SK-N-SH treated with all-trans-retinoic acid at 6 μM for 48 hours (cell line): ENCODE measurements around the gene INPP4B.

Source experiments
- ATAC-seq: fragments of 200-7000 bp; cut with Tn5 transposase; 3 replicates; pipeline ENCODE4 v1.9.1; 2020; ENCODE audit warnings: mild to moderate bottlenecking, moderate library complexity
- ARNTL ChIP-seq: fragments of 450-650 bp; formaldehyde crosslinking; IDR thresholded peaks from 2 replicates; pipeline ENCODE4 v1.5.0; 2020; ENCODE audit warnings: low read depth, mild to moderate bottlenecking, moderate library complexity, borderline replicate concordance
- BACH2 ChIP-seq: fragments of 250-450 bp; sonication (Bioruptor Pico); IDR thresholded peaks from 2 replicates; pipeline ENCODE4 v1.9.0; 2021; ENCODE audit warnings: mild to moderate bottlenecking, borderline replicate concordance
- CREB5 ChIP-seq: fragments of 250-450 bp; sonication (Bioruptor Pico); IDR thresholded peaks from 2 replicates; pipeline ENCODE4 v1.5.1; 2020; ENCODE audit warnings: low read depth, mild to moderate bottlenecking, moderate library complexity
- CSDC2 ChIP-seq: fragments of 250-450 bp; sonication (Bioruptor Pico); IDR thresholded peaks from 2 replicates; pipeline ENCODE4 v1.5.0; 2020; ENCODE audit warnings: mild to moderate bottlenecking, moderate library complexity
- CSRNP3 ChIP-seq: fragments of 250-450 bp; sonication (Bioruptor Pico); IDR thresholded peaks from 2 replicates; pipeline ENCODE4 v1.5.1; 2021; ENCODE audit warnings: mild to moderate bottlenecking, moderate library complexity
- ESRRG ChIP-seq: fragments of 250-450 bp; sonication (Bioruptor Pico); IDR thresholded peaks from 2 replicates; pipeline ENCODE4 v1.6.1; 2021; ENCODE audit warnings: mild to moderate bottlenecking
- GLIS3 ChIP-seq: fragments of 250-450 bp; sonication (Bioruptor Pico); IDR thresholded peaks from 2 replicates; pipeline ENCODE4 v1.5.0; 2020; ENCODE audit warnings: mild to moderate bottlenecking, moderate library complexity
- ISL1 ChIP-seq: fragments of 250-450 bp; sonication (Bioruptor Pico); IDR thresholded peaks from 2 replicates; pipeline ENCODE4 v2.1.2; 2022; ENCODE audit warnings: mild to moderate bottlenecking, moderate library complexity
- OSR1 ChIP-seq: fragments of 250-450 bp; sonication (Bioruptor Pico); IDR thresholded peaks from 2 replicates; pipeline ENCODE4 v1.8.0; 2022; ENCODE audit warnings: moderate library complexity, mild to moderate bottlenecking, inconsistent platforms
- PPARA ChIP-seq: fragments of 250-450 bp; sonication (Bioruptor Pico); IDR thresholded peaks from 2 replicates; pipeline ENCODE4 v1.5.0; 2020; ENCODE audit warnings: mild to moderate bottlenecking, borderline replicate concordance
- RARB ChIP-seq: fragments of 250-450 bp; sonication (Bioruptor Pico); IDR thresholded peaks from 2 replicates; pipeline ENCODE4 v1.8.0; 2021; ENCODE audit warnings: mild to moderate bottlenecking, moderate library complexity
- SNAI2 ChIP-seq: fragments of 250-450 bp; sonication (Bioruptor Pico); IDR thresholded peaks from 2 replicates; pipeline ENCODE4 v1.5.0; 2020; ENCODE audit warnings: mild to moderate bottlenecking, moderate library complexity
- TOX ChIP-seq: fragments of 250-450 bp; sonication (Bioruptor Pico); IDR thresholded peaks from 2 replicates; pipeline ENCODE4 v1.8.0; 2021; ENCODE audit warnings: mild to moderate bottlenecking, moderate library complexity, borderline replicate concordance
- TSHZ2 ChIP-seq: fragments of 250-450 bp; sonication (Bioruptor Pico); IDR thresholded peaks from 2 replicates; pipeline ENCODE4 v1.5.0; 2020; ENCODE audit warnings: mild to moderate bottlenecking, moderate library complexity
- ZC3H10 ChIP-seq: fragments of 250-450 bp; sonication (Bioruptor Pico); IDR thresholded peaks from 2 replicates; pipeline ENCODE4 v1.5.1; 2021; ENCODE audit warnings: mild to moderate bottlenecking, moderate library complexity
- ZFP3 ChIP-seq: fragments of 250-450 bp; sonication (Bioruptor Pico); IDR thresholded peaks from 2 replicates; pipeline ENCODE4 v1.5.0; 2020; ENCODE audit warnings: mild to moderate bottlenecking, moderate library complexity
- ZFP30 ChIP-seq: fragments of 450-650 bp; formaldehyde crosslinking; IDR thresholded peaks from 2 replicates; pipeline ENCODE4 v1.5.0; 2022; ENCODE audit warnings: mild to moderate bottlenecking, moderate library complexity
- ZNF565 ChIP-seq: fragments of 450-650 bp; formaldehyde crosslinking; conservative IDR thresholded peaks from 2 replicates; pipeline ENCODE4 v1.5.0; 2020; ENCODE audit warnings: low read depth, mild to moderate bottlenecking, moderate library complexity
- ZNF70 ChIP-seq: fragments of 450-650 bp; formaldehyde crosslinking; IDR thresholded peaks from 2 replicates; pipeline ENCODE4 v1.5.0; 2020; ENCODE audit warnings: mild to moderate bottlenecking, moderate library complexity
- TF ChIP-seq, protein P1 (sequence below): fragments of 250-450 bp; sonication (Bioruptor Pico); IDR thresholded peaks from 2 replicates; pipeline ENCODE4 v1.8.0; 2021; ENCODE audit warnings: low read depth, mild to moderate bottlenecking, moderate library complexity, borderline replicate concordance
- TF ChIP-seq, protein P2 (sequence below): fragments of 250-450 bp; sonication (Bioruptor Pico); IDR thresholded peaks from 2 replicates; pipeline ENCODE4 v1.8.0; 2020; ENCODE audit warnings: mild to moderate bottlenecking, moderate library complexity, borderline replicate concordance

Gene INPP4B

DNA sequence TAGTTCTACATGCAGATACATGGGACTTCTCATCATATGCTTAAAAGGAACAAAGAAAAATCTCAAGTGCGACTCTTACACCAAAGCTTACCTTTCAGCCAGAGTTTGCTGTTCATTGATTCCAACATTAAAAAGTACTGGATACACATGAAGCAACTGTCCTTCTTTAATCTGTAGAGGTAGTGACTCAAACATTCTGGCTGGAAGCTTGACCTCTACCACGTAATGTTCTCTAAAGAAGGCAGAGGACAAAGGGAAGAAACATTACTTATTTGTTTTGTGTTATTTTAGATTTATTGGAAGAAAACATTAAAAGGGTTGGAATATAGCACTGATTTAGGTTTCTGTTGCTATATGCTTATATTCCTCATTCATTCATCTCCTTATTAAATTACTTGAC is 733.6 kb downstream of the INPP4B start:
- no peak for ATAC-seq
- TF ChIP-seq CSDC2 (CRISPR knock-in tag) (no peak), ESRRG (CRISPR knock-in tag) (no peak), ISL1 (CRISPR knock-in tag) (no peak), TOX (CRISPR knock-in tag) (no peak), ZC3H10 (CRISPR knock-in tag) (no peak), ZFP3 (CRISPR knock-in tag) (no peak), PPARA (CRISPR knock-in tag) (no peak), SNAI2 (CRISPR knock-in tag) (no peak), ZNF565 (CRISPR knock-in tag) (no peak), OSR1 (no peak)
- TF ChIP-seq, protein P1, sequence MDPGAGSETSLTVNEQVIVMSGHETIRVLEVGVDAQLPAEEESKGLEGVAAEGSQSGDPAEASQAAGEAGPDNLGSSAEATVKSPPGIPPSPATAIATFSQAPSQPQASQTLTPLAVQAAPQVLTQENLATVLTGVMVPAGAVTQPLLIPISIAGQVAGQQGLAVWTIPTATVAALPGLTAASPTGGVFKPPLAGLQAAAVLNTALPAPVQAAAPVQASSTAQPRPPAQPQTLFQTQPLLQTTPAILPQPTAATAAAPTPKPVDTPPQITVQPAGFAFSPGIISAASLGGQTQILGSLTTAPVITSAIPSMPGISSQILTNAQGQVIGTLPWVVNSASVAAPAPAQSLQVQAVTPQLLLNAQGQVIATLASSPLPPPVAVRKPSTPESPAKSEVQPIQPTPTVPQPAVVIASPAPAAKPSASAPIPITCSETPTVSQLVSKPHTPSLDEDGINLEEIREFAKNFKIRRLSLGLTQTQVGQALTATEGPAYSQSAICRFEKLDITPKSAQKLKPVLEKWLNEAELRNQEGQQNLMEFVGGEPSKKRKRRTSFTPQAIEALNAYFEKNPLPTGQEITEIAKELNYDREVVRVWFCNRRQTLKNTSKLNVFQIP (CRISPR knock-in tag): no peak

- no peak for TF ChIP-seq ZNF70 (CRISPR knock-in tag)
- no peak for TF ChIP-seq ZFP3 (CRISPR knock-in tag)
- no peak for TF ChIP-seq BACH2
- TF ChIP-seq ARNTL (CRISPR knock-in tag): no peak
- TF ChIP-seq CSRNP3: no peak
- no peak for TF ChIP-seq ZFP30
- ATAC-seq: no peak
Measured at GRCh38 chr4:142110136-142110535, 736.0 kb downstream of the INPP4B start.

DNA sequence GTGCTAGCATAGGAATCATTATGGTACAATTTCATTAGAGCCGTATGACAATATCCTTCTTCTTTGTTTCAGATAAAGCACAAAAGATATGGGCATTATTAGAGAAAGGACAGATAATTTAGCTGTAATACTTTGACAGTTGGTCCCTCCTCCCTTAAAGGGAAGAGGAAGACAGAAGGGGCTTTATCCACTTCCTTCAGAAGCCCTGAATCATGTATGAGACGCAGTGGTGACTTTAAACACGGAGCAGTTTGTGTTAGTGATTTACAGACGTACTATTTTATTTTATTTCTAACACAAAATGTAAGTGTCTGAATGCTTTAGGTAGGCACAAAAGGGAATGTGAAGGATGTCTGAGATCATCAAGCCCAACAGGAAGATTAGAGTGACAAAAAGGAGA is 742.1 kb downstream of the INPP4B start:
- no peak for TF ChIP-seq TOX (CRISPR knock-in tag)
- TF ChIP-seq ZFP30: no peak
- no peak for TF ChIP-seq RARB (CRISPR knock-in tag)
- no peak for TF ChIP-seq ZFP3 (CRISPR knock-in tag)
- TF ChIP-seq PPARA (CRISPR knock-in tag): no peak
- TF ChIP-seq, protein P1 (CRISPR knock-in tag): no peak
- no peak for TF ChIP-seq ISL1 (CRISPR knock-in tag)
- no peak for TF ChIP-seq SNAI2 (CRISPR knock-in tag)
- TF ChIP-seq CREB5: no peak
- no peak for TF ChIP-seq ARNTL (CRISPR knock-in tag)
- no peak for TF ChIP-seq GLIS3 (CRISPR knock-in tag)
- no peak for TF ChIP-seq OSR1
- TF ChIP-seq CSDC2 (CRISPR knock-in tag): no peak
- no peak for TF ChIP-seq ZNF565 (CRISPR knock-in tag)
- TF ChIP-seq, protein P2, sequence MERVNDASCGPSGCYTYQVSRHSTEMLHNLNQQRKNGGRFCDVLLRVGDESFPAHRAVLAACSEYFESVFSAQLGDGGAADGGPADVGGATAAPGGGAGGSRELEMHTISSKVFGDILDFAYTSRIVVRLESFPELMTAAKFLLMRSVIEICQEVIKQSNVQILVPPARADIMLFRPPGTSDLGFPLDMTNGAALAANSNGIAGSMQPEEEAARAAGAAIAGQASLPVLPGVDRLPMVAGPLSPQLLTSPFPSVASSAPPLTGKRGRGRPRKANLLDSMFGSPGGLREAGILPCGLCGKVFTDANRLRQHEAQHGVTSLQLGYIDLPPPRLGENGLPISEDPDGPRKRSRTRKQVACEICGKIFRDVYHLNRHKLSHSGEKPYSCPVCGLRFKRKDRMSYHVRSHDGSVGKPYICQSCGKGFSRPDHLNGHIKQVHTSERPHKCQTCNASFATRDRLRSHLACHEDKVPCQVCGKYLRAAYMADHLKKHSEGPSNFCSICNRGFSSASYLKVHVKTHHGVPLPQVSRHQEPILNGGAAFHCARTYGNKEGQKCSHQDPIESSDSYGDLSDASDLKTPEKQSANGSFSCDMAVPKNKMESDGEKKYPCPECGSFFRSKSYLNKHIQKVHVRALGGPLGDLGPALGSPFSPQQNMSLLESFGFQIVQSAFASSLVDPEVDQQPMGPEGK (CRISPR knock-in tag): no peak
- TF ChIP-seq CSRNP3: no peak
- TF ChIP-seq TSHZ2 (CRISPR knock-in tag): no peak
- TF ChIP-seq ESRRG (CRISPR knock-in tag): no peak
- TF ChIP-seq BACH2: no peak
- no peak for ATAC-seq
